ENCODE measurements around the gene MT2A. TPM values are rescaled to one million over a fixed set of nuclear protein-coding genes. Genes with fewer than 3 reads are reported as not detected.

The MT2A gene
- total RNA-seq, 1 experiment from 2014 or later, result 673 TPM

DNA sequence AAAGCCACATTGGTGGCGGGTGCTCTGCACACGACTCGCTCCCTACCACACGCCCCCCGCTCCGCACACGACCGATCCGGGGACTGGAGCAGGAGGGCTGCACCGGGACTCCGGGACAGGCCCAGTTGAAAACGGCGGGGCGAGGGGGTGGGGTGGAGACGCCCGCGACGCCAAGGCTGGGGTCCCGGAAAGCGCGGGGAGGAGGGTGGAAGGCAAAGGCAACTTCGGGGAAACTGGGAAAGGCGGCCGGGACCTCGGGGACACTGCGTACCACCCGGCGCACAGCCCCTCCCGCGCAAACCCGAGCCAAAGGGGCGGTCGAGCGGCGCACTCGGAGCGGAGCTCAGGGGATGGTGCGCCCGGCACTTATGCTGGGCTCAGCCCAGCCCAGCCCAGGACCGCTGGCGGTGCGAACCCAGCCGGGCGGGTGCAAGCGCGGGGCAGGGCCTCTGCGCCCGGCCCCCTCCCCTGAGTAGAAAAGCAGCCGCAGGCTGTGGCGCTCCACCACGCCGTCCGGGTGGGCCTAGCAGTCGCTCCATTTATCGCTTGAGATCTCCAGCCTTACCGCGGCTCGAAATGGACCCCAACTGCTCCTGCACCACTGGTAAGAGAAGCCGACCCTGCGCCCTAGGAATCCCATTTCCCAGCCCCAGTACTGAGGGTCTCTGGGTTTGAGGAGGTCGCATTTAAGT, 23.9 kb downstream of the MT2A start, which contains the start of gene MT1M:
TSS of gene MT1M (plus strand) at position 504 of the 692 bp plus-strand sequence. CDS start at position 577, 73 bp downstream.
- CTCF ChIA-PET, result no interaction called here

GRCh38 chr16:56632848-56633365, 24.5 kb downstream of the MT2A start:
- TF ChIP-seq, protein P1, sequence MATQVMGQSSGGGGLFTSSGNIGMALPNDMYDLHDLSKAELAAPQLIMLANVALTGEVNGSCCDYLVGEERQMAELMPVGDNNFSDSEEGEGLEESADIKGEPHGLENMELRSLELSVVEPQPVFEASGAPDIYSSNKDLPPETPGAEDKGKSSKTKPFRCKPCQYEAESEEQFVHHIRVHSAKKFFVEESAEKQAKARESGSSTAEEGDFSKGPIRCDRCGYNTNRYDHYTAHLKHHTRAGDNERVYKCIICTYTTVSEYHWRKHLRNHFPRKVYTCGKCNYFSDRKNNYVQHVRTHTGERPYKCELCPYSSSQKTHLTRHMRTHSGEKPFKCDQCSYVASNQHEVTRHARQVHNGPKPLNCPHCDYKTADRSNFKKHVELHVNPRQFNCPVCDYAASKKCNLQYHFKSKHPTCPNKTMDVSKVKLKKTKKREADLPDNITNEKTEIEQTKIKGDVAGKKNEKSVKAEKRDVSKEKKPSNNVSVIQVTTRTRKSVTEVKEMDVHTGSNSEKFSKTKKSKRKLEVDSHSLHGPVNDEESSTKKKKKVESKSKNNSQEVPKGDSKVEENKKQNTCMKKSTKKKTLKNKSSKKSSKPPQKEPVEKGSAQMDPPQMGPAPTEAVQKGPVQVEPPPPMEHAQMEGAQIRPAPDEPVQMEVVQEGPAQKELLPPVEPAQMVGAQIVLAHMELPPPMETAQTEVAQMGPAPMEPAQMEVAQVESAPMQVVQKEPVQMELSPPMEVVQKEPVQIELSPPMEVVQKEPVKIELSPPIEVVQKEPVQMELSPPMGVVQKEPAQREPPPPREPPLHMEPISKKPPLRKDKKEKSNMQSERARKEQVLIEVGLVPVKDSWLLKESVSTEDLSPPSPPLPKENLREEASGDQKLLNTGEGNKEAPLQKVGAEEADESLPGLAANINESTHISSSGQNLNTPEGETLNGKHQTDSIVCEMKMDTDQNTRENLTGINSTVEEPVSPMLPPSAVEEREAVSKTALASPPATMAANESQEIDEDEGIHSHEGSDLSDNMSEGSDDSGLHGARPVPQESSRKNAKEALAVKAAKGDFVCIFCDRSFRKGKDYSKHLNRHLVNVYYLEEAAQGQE (IDR thresholded peaks at IDR 0.05; ENCODE audit: insufficient read depth in 1 of 2, low read depth in 2 of 2, low read length in 1 of 2), result no peak
- Histone ChIP-seq H3K27ac (ENCODE audit: low read length) (no peak overlapping the region), H3K4me3 (ENCODE audit: low read depth in 2 of 2, low read length in 2 of 2) (peak overlapping the region in 1 of 2 experiments; percentile 22; a peak in 1 of 4 replicates), H3K27me3 (ENCODE audit: control insufficient read depth, insufficient read depth, low read length) (no peaks in the 10 kb centered on the region), H3K4me1 (ENCODE audit: control insufficient read depth, insufficient read depth, low read length) (peaks cover 16% of the 10 kb centered on the region), H3K9me3 (ENCODE audit: control insufficient read depth, insufficient read depth, low read depth, low read length) (no peaks in the 10 kb centered on the region), H3K36me3 (ENCODE audit: control insufficient read depth, insufficient read depth, low read length) (no peaks in the 10 kb centered on the region)
- POLR2A ChIA-PET, result no interaction called here
- CTCF ChIA-PET, result no interaction called here
- BruUV-seq (replicated peaks), result no TSS peak
- in situ Hi-C loops (cut with HindIII; ENCODE audit: low pct_unique_long_range_greater_than_20kb, low sequenced_read_pairs), result no loop called here
- DNase-seq (ENCODE audit: low read depth, low spot score) (no peak), ATAC-seq (no peak)
- intact Hi-C loops (cut with micrococcal nuclease; ENCODE audit: unreplicated experiment), result no loop called here

More for the DNA sequence above, 23.9 kb downstream of the MT2A start, which contains the start of gene MT1M:
- Histone ChIP-seq H3K27ac (ENCODE audit: low read length) (peak within 1 kb of the TSS; percentile 39), H3K36me3 (ENCODE audit: control insufficient read depth, insufficient read depth, low read length) (no peaks in the 10 kb centered on the region), H3K9me3 (ENCODE audit: control insufficient read depth, insufficient read depth, low read depth, low read length) (no peaks in the 10 kb centered on the region), H3K4me3 (ENCODE audit: low read depth in 2 of 2, low read length in 2 of 2) (peak within 1 kb of the TSS; percentile 18 to 22; a peak in 3 of 4 replicates), H3K27me3 (ENCODE audit: control insufficient read depth, insufficient read depth, low read length) (no peaks in the 10 kb centered on the region), H3K4me1 (ENCODE audit: control insufficient read depth, insufficient read depth, low read length) (peaks cover 13% of the 10 kb centered on the region)
- ATAC-seq (peak; percentile 43; the same call in 1 of the 2 replicates), DNase-seq (ENCODE audit: low read depth, low spot score) (no peak)
- intact Hi-C loops (cut with micrococcal nuclease; ENCODE audit: unreplicated experiment), result no loop called here
- BruUV-seq (replicated peaks), result no TSS peak
- TF ChIP-seq, protein P1 (IDR thresholded peaks at IDR 0.05; ENCODE audit: insufficient read depth in 1 of 2, low read depth in 2 of 2, low read length in 1 of 2), result no peak
- TF ChIP-seq TCF7L2 (IDR thresholded peaks at IDR 0.05; ENCODE audit: low read depth, low read length), result no peak
- TF ChIP-seq SIN3A (IDR thresholded peaks at IDR 0.05; ENCODE audit: borderline replicate concordance, insufficient read depth, low read depth, low read length), result no peak
- TF ChIP-seq, protein P2, sequence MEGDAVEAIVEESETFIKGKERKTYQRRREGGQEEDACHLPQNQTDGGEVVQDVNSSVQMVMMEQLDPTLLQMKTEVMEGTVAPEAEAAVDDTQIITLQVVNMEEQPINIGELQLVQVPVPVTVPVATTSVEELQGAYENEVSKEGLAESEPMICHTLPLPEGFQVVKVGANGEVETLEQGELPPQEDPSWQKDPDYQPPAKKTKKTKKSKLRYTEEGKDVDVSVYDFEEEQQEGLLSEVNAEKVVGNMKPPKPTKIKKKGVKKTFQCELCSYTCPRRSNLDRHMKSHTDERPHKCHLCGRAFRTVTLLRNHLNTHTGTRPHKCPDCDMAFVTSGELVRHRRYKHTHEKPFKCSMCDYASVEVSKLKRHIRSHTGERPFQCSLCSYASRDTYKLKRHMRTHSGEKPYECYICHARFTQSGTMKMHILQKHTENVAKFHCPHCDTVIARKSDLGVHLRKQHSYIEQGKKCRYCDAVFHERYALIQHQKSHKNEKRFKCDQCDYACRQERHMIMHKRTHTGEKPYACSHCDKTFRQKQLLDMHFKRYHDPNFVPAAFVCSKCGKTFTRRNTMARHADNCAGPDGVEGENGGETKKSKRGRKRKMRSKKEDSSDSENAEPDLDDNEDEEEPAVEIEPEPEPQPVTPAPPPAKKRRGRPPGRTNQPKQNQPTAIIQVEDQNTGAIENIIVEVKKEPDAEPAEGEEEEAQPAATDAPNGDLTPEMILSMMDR (IDR thresholded peaks at IDR 0.05), result no peak
- TF ChIP-seq POLR2AphosphoS5 (IDR thresholded peaks at IDR 0.05; ENCODE audit: low read depth, low read length), result no peak
- in situ Hi-C loops (cut with HindIII; ENCODE audit: low pct_unique_long_range_greater_than_20kb, low sequenced_read_pairs), result no loop called here
- POLR2A ChIA-PET, result no interaction called here
